Erythroblast (primary cell): ENCODE data around the gene SOX6.

Experiments
- GATA1 ChIP-seq: IDR thresholded peaks from 2 replicates; pipeline ENCODE4 v1.6.1; 2011; ENCODE audit warnings: low read depth, mild to moderate bottlenecking, control low read depth, low read length, moderate library complexity
- POLR2A ChIP-seq: IDR thresholded peaks from 2 replicates; pipeline ENCODE4 v1.6.1; 2011; ENCODE audit warnings: mild to moderate bottlenecking, low read length

DNA sequence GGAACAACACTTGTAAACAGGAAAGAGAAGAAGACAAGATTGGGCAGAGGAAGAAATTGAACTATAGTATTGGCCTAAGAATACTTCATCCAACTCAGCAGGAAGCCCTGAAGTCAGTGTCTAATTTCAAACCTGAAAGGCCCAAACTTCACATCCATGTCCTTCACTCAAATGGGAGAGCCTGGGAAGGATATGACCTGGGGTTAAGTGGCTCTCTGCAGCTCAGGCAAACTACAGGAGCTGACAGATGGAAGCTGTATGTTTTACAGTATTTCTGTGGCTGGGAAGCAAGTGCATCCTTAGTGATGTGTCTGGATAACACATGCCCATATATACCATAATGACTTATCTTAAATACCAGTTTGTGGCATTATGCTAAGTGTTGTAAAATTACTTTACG lies 196.2 kb downstream of the SOX6 start:
- TF ChIP-seq POLR2A (no peak), GATA1 (no peak)
